Peyer's patch (tissue), 4 donors: ENCODE data around the gene NUP42. TPM values are rescaled to one million over a fixed set of nuclear protein-coding genes. Genes with fewer than 3 reads are reported as not detected.

ENCODE experiments used
- DNase-seq, 3 donors: peaks; one replicate each; pipeline ENCODE4 v3.0.0-alpha.2; 2017 to 2019
- H3K27ac ChIP-seq, 4 donors: fragments of 200-600 bp; sonication (generic); one replicate each; pipeline ENCODE4 v1.5.1; 2016 to 2019
- H3K27me3 ChIP-seq, 2 donors: fragments of 200-600 bp; sonication (generic); one replicate each; pipeline ENCODE4 v1.5.1; 2019
- H3K36me3 ChIP-seq, 3 donors: fragments of 200-600 bp; sonication (generic); one replicate each; pipeline ENCODE4 v1.5.1; 2016 to 2019
- H3K4me1 ChIP-seq, 4 donors: fragments of 200-600 bp; sonication (generic); one replicate each; pipeline ENCODE4 v1.5.1; 2016 to 2019
- H3K4me3 ChIP-seq, 4 donors: fragments of 200-600 bp; sonication (generic); 1 replicate in 3 of 4; 2 replicates in 1 of 4; pipeline ENCODE4 v1.5.1; 2016 to 2019; ENCODE audit warnings: mild to moderate bottlenecking in 1 of 4
- H3K9me3 ChIP-seq, 4 donors: fragments of 200-600 bp; sonication (generic); one replicate each; pipeline ENCODE4 v1.5.1; 2016 to 2019; ENCODE audit warnings: mild to moderate bottlenecking in 1 of 4
- CTCF ChIP-seq, 6 experiments: fragments of 450-650 bp in 4 of 6; fragments of 200-600 bp in 2 of 6; sonication (generic) in 1 of 6; IDR thresholded peaks; one replicate each; pipeline ENCODE4 v1.5.1; 2017 to 2019; ENCODE audit warnings: antibody characterized with exemption in 6 of 6, mild to moderate bottlenecking in 3 of 6, moderate library complexity in 1 of 6
- POLR2A ChIP-seq, 2 donors: fragments of 450-650 bp; IDR thresholded peaks; one replicate each; pipeline ENCODE4 v1.5.1; 2017; ENCODE audit warnings: antibody characterized with exemption in 2 of 2, mild to moderate bottlenecking in 2 of 2, moderate library complexity in 2 of 2
- total RNA-seq, 4 donors: library from RNA; depleted of rRNA; stranded (reverse); fragments of >200 nt; gene quantifications; one replicate each; pipeline ENCODE4 v1.1.0, GENCODE V29; 2016

NUP42 gene
- total RNA-seq, 4 donors from 2014 or later: 23.1 to 92.1 (median 53.7) TPM

GRCh38 chr7:23158546-23158945 is 23.3 kb upstream of the NUP42 start:
- Histone ChIP-seq H3K27me3 (no peaks in the 10 kb centered on the region), H3K4me3 (no peak overlapping the region), H3K9me3 (no peaks in the 10 kb centered on the region), H3K4me1 (no peaks in the 10 kb centered on the region), H3K36me3 (peaks cover 0 to 2% (median 0%) of the 10 kb centered on the region in 3 donors), H3K27ac (no peak overlapping the region)
- DNase-seq: no peak
- TF ChIP-seq POLR2A (IDR thresholded peaks at IDR 0.05) (no peak), CTCF (IDR thresholded peaks at IDR 0.05) (no peak)

- no peak for TF ChIP-seq CTCF (IDR thresholded peaks at IDR 0.05)
- TF ChIP-seq POLR2A (IDR thresholded peaks at IDR 0.05): no peak
- no peaks in the 10 kb centered on the region for H3K9me3 ChIP-seq
- H3K4me3 ChIP-seq: no peak overlapping the region
- H3K27me3 ChIP-seq: no peaks in the 10 kb centered on the region
- H3K4me1 ChIP-seq: no peaks in the 10 kb centered on the region
- H3K27ac ChIP-seq: no peak overlapping the region
- no peaks in the 10 kb centered on the region for H3K36me3 ChIP-seq
- DNase-seq: no peak
Observed at GRCh38 chr7:23161482-23161881, 20.4 kb upstream of the NUP42 start.

- Histone ChIP-seq H3K4me3 (no peak overlapping the region), H3K36me3 (no peaks in the 10 kb centered on the region), H3K4me1 (no peaks in the 10 kb centered on the region), H3K9me3 (no peaks in the 10 kb centered on the region), H3K27me3 (no peaks in the 10 kb centered on the region), H3K27ac (no peak overlapping the region)
- DNase-seq: no peak
- TF ChIP-seq POLR2A (IDR thresholded peaks at IDR 0.05): no peak
- no peak for TF ChIP-seq CTCF (IDR thresholded peaks at IDR 0.05)
Observed at GRCh38 chr7:23164846-23165245, 17.0 kb upstream of the NUP42 start.

GRCh38 chr7:23165316-23165715 is 16.5 kb upstream of the NUP42 start:
- Histone ChIP-seq H3K4me1 (no peaks in the 10 kb centered on the region), H3K9me3 (no peaks in the 10 kb centered on the region), H3K36me3 (no peaks in the 10 kb centered on the region), H3K27ac (no peak overlapping the region), H3K4me3 (no peak overlapping the region), H3K27me3 (no peaks in the 10 kb centered on the region)
- no peak for TF ChIP-seq POLR2A (IDR thresholded peaks at IDR 0.05)
- TF ChIP-seq CTCF (IDR thresholded peaks at IDR 0.05): no peak
- no peak for DNase-seq

GRCh38 chr7:23167691-23168090 is 14.2 kb upstream of the NUP42 start:
- H3K9me3 ChIP-seq: no peaks in the 10 kb centered on the region
- H3K36me3 ChIP-seq: no peaks in the 10 kb centered on the region
- H3K4me3 ChIP-seq: no peak overlapping the region
- H3K4me1 ChIP-seq: no peaks in the 10 kb centered on the region
- no peak overlapping the region for H3K27ac ChIP-seq
- DNase-seq: no peak
- H3K27me3 ChIP-seq: no peaks in the 10 kb centered on the region
- TF ChIP-seq CTCF (IDR thresholded peaks at IDR 0.05) (no peak), POLR2A (IDR thresholded peaks at IDR 0.05) (no peak)
